Stimulated activated CD4-positive, alpha-beta T cell treated with anti-CD3 and anti-CD28 coated beads, Interleukin-4, amount 100 ng/mL, for 48 hours (primary cell): Measurements from ENCODE around the gene RAB3GAP2.
"Not testable (repeated sequence)": the region's sequence is repeated elsewhere in the genome, so short reads cannot be mapped to it uniquely, and the experiment has no call there.

ENCODE experiments used
- DNase-seq, 2 donors: peaks; one replicate each; pipeline ENCODE4 v3.0.0-alpha.2; 2020; ENCODE audit warnings: low read depth in 2 of 2

Gene RAB3GAP2

DNA sequence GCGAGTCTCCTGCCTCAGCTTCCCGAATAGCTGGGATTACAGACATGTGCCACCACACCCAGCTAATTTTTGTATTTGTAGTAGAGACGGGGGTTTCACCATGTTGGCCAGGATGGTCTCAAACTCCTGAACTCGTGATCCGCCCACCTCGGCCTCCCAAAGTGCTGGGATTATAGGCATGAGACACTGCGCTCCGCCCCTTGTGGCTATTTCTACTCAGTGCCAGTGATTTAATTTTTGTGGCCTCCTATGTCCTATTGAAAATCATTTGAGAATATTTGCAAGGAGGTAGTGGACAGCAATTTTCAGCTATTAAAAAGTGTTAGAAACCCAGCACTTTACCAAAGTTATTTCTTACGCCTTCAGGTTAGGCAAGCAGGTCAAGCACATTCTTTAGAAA lies 36.0 kb downstream of the RAB3GAP2 start:
- not testable (repeated sequence) for DNase-seq

GRCh38 chr1:220235462-220235861 lies 36.8 kb downstream of the RAB3GAP2 start:
- DNase-seq = no peak

DNA sequence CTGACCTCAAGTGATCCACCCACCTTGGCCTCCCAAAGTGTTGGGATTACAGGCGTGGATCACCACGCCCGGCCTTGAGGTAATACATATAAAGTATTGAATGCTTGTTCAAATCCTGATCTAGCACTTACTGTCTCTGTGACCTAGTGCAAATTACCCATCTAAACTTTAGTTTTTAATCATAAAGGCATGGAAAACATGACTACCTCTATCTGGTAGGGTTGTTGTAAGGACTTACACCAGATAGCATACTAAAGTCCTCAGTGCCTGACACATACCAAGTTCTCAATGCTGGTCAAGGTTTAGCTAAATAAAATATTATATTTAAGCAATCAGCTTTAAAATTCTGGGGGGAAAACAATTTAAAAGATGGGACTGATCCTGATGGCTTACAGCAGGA lies 38.3 kb downstream of the RAB3GAP2 start:
- DNase-seq = no peak

DNA sequence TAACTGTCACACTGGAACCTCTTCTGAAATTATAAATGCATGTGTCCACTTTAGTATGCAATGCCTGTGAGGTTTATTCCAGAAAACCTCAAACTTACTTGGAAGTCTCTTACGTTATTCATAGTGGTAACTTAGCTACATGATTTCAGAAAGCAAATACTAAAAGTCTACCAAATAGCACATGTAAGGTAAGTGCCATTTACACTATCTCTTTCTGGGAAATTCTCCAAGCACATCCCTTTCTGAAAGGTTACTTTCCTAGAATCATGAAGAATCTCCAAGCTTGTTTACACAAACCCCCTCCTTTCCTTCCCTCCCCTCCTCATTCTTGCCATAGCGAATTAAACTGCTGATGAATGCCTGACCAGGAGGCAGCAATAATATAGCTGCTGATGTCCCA lies 42.5 kb downstream of the RAB3GAP2 start:
- no peak for DNase-seq

GRCh38 chr1:220227393-220227792 lies 44.9 kb downstream of the RAB3GAP2 start:
- DNase-seq = no peak

DNA sequence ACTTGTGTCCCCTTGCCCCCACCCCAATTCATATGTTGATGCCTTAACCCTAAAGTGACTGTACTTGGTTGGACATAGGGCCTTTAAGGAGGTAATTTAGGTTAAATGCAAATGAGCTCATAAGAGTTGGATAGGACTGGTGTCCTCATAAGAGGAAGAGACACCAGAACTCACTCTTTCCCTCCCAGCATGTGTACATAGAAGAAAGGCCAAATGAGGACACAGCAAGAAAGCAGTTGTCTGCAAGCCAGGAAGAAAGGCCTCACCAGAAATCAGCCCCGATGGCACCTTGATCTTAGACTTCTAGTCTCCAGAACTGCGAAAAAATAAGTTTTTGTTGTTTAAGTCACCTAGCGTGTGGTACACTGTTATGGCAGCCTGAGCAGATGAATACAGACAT lies 45.5 kb downstream of the RAB3GAP2 start:
- no peak for DNase-seq

DNA sequence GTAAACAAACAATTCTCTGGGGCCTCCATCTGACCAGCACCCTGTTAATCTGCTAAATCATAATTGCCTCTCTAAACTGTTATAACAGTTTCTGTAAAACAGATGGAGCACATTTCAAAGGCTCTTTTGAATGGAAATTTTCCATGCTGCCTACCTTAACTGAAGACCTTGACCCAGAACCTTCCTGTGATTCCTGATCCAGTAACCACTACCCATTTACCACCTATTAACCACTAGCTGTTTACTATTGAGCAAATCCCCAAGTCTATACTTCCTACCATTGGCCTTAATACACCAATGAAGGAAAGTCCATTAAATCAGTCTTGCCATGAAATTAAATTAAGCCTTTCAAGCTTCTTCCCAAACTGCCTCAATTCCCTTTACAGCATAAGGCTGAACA lies 46.3 kb downstream of the RAB3GAP2 start:
- no peak for DNase-seq

DNA sequence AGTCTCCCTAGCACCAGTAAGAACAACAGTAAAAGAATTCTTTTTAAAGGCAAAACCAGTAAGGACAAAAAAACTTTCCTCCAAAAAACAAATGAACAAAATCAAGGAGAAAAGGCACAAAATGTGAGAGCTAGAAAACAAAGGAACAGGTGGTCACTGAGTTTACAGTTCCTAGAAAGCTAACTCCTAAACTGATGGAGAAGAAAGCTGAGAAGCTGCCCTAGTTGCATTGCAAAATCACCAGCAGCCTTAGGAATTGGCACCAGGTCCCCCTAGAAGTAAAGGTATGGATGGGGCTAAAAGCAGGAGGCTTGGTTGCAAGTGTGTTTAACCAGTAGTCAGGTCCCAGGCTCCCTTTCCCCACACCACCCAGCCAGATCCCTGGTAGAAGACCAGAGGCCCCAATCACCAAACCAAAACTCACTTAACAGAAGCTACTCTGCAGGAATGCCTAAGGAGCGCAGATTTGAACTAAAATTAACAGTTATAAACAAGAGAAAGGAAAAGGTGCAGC lies 47.6 kb downstream of the RAB3GAP2 start:
- no peak for DNase-seq

- DNase-seq = no peak
Observed at GRCh38 chr1:220224033-220224432, 48.2 kb downstream of the RAB3GAP2 start.

DNA sequence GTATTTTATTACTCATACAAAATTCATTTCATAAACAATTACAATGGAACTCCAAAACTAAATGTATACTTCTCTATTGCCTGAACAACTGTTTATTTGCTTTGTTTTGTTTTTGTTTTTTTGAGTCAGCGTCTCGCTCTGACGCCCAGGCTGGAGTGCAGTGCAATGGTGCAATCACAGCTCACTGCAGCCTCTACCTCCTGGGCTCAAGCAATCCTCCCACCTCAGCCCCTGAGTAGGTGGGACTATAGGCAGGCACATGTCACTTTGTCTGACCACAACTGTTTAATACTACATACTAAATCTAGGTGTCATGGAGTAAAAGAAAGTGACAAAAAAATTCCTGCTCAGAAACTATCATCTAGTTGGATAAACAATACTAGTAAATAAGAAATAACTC lies 49.3 kb downstream of the RAB3GAP2 start:
- no peak for DNase-seq

GRCh38 chr1:220221670-220222069 lies 50.6 kb downstream of the RAB3GAP2 start:
- DNase-seq = no peak

DNA sequence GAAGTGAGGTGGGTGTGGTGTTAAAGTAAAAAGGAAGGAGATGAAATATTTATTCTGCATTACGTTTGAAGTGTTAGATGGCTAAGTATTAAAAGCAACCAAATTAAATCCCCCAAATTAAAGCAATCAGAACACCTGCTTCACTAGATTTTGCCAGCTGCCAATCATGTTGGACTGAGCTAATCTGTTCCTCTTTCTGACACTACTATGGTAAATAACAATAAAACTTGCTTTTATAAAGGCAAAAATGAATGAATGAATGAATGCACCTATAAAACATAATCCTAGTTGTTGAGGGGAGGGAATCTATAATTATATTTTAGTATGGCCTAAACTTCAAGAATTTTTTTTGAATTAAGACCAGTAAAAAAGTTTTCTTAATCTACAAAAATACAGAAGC lies 51.0 kb downstream of the RAB3GAP2 start:
- no peak for DNase-seq

DNA sequence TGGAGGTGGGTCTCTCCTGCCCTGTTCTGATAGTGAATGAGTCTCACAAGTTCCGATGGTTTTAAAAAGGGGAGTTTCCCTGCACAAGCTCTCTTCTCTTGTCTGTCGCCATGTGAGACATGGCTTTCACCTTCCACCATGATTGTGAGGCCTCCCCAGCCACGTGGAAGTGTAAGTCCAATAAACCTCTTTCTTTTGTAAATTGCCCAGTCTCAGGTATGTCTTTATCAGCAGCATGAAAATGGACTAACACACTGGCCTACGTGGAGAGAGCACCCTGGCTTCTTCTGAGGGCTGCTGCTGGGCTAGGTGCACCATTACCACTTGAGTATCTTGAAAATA lies 51.6 kb downstream of the RAB3GAP2 start:
- DNase-seq = not testable (repeated sequence)

DNA sequence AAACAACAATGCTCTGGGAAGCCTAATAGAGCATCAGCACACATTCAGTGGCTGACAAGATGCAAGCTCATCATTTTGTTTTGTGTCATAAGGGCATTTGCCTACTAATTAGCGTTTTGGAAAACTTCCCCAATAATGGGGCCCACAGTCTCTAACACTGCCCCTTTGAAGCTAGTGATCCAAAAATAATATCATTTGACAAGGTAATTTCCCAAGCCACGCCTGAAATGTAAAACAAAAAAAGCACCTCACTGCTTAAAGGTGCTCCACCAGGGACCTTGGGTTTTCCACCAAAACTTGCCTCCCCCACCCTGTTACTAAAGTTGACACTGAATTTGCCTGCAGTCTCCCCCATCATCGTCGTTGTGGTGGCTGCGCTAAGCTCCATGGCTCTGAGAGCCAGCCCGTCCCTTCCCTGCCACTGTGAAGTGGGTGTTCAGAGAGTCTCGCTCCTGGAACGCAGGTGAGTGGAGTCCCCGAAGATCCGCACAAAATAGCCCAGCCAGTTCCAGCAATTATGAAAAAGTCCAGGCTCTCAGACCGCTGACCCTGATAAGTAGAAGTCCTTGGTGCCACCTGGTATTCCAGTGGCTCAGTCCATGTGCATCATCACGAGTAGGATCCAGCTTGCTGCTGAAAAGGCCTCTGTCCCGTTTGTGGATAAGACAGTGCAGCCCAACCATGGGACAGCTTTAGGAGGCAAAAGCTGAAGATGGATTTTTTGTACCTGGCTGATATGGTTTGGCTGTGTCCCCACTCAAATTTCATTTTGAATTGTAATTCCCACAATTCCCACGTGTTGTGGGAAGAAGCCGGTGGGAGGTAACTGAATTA lies 52.2 kb downstream of the RAB3GAP2 start:
- DNase-seq = no peak

DNA sequence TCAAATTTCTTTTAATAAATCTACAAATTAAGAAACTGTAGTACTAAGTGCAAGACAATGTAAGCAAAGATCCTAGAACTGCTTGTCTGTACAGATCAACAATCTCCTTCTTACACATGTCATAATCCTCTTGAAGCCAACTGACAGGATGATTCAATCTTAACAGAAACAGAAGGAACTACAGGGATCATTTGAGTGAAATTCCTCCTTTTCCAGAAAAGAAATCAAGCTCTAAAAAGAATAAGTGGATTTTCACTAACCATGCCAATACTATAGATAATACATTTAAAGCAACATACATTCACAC lies 53.2 kb downstream of the RAB3GAP2 start:
- DNase-seq = no peak

DNA sequence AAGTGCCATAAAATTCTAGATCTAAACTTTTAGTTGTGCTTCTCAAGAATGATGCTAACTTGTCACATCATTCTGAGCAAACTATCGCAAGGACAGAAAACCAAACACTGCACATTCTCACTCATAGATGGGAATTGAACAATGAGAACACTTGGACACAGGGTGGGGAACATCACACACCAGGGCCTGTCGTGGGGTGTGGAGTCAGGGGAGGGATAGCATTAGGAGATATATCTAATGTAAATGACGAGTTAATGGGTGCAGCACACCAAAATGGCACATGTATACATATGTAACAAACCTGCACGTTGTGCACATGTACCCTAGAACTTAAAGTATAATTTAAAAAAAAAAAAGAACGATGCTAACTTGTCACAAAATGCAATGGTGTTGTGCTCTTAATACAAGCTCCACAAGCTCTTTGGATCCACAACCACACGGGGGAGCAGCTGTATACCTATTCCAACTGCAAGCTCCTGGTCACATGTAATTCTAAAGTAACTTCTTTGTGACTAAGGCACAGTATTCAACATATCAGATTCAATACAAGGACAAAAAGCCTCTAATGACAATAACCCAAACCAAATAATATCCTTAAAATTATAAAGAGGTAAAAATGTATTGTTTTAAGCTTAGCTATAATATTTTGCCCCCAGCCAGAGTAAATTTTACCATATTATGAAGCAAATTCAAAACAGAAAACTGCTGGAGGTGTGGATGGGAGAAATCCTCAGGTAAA lies 53.7 kb downstream of the RAB3GAP2 start:
- DNase-seq = peak; percentile 15 to 42

DNA sequence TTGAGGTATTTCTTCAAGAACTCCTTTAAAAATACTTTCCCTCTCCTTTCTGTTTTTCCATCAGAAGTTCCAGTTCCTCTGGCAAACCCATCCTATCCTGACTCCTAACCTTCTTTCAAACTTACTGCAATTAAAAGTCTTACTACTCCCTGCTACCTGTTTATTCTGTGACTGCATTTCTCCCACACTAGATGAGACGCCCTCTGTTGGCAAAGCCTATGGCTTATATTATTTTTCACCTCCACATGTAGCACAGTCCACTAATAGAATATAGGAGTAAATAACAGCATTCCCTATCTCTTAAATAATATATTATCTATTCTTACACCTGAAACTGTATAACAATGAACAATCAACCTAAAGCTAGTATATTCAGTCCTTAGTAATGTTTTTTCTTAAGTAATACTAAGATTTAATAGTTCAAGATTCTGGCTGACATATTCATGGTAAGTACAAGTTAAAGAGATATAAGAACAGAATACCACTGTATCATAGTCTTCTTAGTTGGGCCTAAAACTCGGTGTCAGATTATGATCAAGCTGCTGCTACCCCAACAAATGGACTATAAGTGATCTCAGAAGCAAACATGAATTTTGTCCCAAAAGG lies 54.8 kb downstream of the RAB3GAP2 start:
- DNase-seq = no peak

- DNase-seq = no peak
Observed at GRCh38 chr1:220213382-220213983, 58.8 kb downstream of the RAB3GAP2 start.

- DNase-seq = no peak
Observed at GRCh38 chr1:220207411-220207810, 64.8 kb downstream of the RAB3GAP2 start.

DNA sequence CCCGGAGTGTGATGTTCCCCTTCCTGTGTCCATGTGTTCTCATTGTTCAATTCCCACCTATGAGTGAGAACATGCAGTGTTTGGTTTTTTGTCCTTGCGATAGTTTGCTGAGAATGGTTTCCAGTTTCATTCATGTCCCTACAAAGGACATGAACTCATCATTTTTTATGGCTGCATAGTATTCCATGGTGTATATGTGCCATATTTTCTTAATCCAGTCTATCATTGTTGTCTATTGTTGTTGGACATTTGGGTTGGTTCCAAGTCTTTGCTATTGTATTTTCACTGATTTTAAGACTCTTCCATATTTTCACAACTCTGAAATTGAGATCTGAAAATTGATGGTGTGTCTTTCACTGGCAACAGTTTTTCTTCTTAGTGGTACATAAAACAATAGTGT lies 67.5 kb downstream of the RAB3GAP2 start:
- DNase-seq = not testable (repeated sequence)

GRCh38 chr1:220203816-220204215 lies 68.4 kb downstream of the RAB3GAP2 start:
- no peak for DNase-seq

- no peak for DNase-seq
Observed at GRCh38 chr1:220198186-220199005, 73.9 kb downstream of the RAB3GAP2 start.
